Astrocyte of the spinal cord (primary cell): Measurements from ENCODE around the gene CREB3.

ENCODE experiments used
- DNase-seq: peaks from one replicate; pipeline ENCODE4 v3.0.0; 2011; ENCODE audit warnings: low read depth, low spot score
- H3K4me3 ChIP-seq: 2 replicates; pipeline ENCODE4 v1.5.1; 2011; ENCODE audit warnings: low read depth, mild to moderate bottlenecking, low read length, moderate library complexity
- CTCF ChIP-seq: IDR thresholded peaks from 2 replicates; pipeline ENCODE4 v1.5.1; 2012; ENCODE audit warnings: low read depth, mild to moderate bottlenecking, low read length, inconsistent platforms
- in situ Hi-C: cut with HindIII; loops from 2 replicates; pipeline ENCODE4 v1.10.0; 2017; ENCODE audit warnings: low sequenced_read_pairs

CREB3 gene

GRCh38 chr9:35723908-35724307 lies 8.6 kb upstream of the CREB3 start:
- H3K4me3 ChIP-seq = no peak overlapping the region
- DNase-seq = no peak
- no peak for TF ChIP-seq CTCF
- in situ Hi-C loops = no loop called here

GRCh38 chr9:35725362-35725761 lies 7.1 kb upstream of the CREB3 start:
- DNase-seq = no peak
- no peak for TF ChIP-seq CTCF
- no peak overlapping the region for H3K4me3 ChIP-seq
- in situ Hi-C loops = no loop called here

DNA sequence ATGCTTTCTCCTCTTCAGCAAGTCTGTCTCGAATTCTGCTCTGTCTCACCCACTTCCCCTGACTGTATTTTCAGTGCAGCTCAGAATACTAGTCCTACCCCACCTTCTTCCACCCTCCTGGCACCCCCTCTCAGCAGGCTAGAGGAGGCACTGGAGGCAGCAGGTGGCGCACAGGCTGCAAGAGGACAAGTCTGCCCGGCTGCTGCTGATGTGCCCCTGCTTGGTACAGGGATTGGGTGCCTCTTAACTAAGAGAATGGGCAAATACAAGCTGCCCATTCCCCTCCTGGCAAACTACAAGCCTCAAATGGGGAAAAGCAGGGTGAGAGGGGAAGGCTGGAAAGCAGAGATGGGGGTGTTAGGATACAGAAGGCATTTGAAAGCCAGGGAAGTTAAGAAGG lies 5.5 kb upstream of the CREB3 start:
- no peak overlapping the region for H3K4me3 ChIP-seq
- in situ Hi-C loops = no loop called here
- peak; percentile 18 for TF ChIP-seq CTCF
- DNase-seq = peak; percentile 48

- H3K4me3 ChIP-seq = peak overlapping the region; percentile 38
- TF ChIP-seq CTCF = no peak
- in situ Hi-C loops = no loop called here
- no peak for DNase-seq
Observed at GRCh38 chr9:35727676-35728040, 4.8 kb upstream of the CREB3 start.

DNA sequence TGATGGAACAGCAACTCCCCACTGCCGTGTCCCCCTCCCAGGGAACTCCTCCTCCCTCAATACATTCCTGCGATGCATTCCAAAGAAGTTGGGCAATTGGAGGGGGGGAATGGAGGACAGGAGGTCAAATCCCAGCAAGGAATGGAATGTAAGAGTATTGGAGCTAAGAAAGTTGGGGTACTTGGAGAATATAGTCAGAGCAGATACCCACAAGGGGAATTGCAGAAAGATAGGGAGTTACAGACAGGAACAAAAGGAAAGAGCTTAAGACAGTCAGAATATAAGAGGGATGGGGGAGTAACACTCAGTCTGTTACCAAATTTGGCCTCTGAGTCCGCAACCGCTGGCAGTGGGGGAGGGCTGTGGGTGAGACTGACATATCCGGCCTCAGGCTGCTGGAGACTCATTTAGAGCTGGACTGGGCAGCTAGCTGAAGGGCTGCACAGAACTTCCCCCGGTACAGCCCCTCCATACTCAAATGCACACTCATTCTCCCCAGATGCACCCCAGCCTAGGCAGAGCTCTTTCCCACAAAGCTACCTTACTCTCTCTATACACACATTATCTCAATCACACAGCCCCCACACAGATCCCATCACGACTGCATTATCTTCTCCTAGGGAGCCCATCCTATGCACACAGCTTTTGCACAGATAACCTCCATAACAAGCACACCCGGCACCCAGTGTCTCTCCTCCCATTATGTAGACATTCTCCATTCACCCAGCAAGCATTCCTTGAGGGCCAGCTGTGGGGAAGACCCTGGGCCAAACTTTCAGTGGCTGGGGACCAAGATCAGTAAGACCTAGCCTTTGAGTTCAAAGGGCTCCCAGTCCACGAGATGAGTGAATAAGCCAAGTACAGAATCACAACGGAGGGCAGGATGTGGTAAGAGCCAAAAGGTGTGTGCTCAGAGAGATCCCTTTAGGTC lies 4.2 kb upstream of the CREB3 start:
- TF ChIP-seq CTCF = no peak
- in situ Hi-C loops = no loop called here
- DNase-seq = peak; percentile 87
- peak overlapping the region; percentile 38 for H3K4me3 ChIP-seq

DNA sequence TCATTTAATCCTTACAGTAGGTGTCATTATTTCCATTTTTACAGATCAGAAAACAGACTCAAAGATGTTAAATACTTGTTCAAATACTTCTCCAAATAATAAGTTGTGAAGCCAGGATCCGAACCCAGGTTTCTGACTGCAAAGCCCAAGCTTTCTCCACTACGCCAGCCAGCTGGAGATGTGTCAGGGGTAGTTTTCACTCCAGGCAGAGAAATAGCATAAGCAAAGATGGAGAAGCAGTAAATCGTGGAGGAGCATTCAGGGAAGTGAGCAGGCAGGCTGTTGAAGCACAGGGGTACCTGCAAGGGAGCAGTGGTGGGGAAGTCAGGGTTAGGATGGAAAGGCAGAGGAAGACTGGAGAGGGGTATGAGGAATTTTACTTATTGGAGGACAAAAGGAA lies 3.4 kb upstream of the CREB3 start:
- peak overlapping the region; percentile 93 for H3K4me3 ChIP-seq
- TF ChIP-seq CTCF = no peak
- in situ Hi-C loops = no loop called here
- no peak for DNase-seq
